ENCODE data around the gene ODC1. TPM values are rescaled to one million over a fixed set of nuclear protein-coding genes. Genes with fewer than 3 reads are reported as not detected.

ODC1 gene
- total and polyA plus RNA-seq, 10 donors, result 28.9 to 84.3 (median 63.4) TPM

DNA sequence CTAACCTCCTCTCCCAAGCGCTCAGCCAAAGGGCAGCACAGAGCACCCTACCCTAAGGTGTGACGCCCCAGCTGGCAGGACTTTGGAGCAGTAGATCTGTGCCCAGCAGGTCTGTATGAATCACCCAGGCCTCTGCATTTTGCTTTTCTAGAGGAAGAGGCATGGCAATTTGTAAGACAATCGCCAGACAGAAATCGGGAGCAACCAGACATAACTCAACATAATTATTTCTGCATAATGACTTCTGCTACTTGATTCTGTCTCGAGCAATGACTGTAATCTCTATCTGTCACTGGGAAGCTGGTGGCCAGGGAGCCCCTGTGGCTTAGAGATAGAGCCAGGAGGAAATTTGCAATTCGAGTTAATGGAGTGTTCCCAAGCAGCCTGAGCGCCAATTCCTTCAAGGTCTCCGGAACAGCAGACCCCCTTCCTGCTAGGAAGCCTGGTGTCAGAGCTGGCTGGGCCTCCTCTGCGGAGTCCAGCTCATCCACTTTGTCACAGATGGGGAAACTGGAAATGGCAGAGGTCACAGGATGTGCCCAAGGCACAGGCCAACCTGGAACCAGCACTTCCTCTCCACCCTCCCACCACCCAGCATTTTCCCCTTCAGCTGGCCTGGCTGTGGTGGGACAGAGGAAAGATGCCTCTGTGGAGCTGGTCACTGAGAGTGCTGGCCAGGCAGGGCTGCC is 55.0 kb downstream of the ODC1 start:
- TF ChIP-seq POLR2AphosphoS5 (IDR thresholded peaks at IDR 0.05), result peak in 2 of 3 donors; percentile 21 to 39
- TF ChIP-seq, protein P1, sequence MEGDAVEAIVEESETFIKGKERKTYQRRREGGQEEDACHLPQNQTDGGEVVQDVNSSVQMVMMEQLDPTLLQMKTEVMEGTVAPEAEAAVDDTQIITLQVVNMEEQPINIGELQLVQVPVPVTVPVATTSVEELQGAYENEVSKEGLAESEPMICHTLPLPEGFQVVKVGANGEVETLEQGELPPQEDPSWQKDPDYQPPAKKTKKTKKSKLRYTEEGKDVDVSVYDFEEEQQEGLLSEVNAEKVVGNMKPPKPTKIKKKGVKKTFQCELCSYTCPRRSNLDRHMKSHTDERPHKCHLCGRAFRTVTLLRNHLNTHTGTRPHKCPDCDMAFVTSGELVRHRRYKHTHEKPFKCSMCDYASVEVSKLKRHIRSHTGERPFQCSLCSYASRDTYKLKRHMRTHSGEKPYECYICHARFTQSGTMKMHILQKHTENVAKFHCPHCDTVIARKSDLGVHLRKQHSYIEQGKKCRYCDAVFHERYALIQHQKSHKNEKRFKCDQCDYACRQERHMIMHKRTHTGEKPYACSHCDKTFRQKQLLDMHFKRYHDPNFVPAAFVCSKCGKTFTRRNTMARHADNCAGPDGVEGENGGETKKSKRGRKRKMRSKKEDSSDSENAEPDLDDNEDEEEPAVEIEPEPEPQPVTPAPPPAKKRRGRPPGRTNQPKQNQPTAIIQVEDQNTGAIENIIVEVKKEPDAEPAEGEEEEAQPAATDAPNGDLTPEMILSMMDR (IDR thresholded peaks at IDR 0.05 in 8 of 11, conservative IDR thresholded peaks at IDR 0.05 in 3 of 11), result no peak
- Histone ChIP-seq H3K27ac (peak overlapping the region in 5 of 8 donors; percentile 1 to 34 (median 31)), H3K27me3 (replicated peaks in 1 of 7) (no peaks in the 10 kb centered on the region), H3K9me3 (no peaks in the 10 kb centered on the region), H3K36me3 (peaks cover 0 to 17% (median 0%) of the 10 kb centered on the region in 6 donors), H3K4me1 (peaks cover 13 to 91% (median 53%) of the 10 kb centered on the region in 6 donors), H3K4me3 (no peak overlapping the region)
- no peak for DNase-seq
- intact Hi-C loops (cut with DNase I; ENCODE audit: low total_unique reads), result no loop called here
- 42 to 55% (median 53%) methylated on average over 8 to 9 of the region's 9 CpGs for WGBS, 5 donors

DNA sequence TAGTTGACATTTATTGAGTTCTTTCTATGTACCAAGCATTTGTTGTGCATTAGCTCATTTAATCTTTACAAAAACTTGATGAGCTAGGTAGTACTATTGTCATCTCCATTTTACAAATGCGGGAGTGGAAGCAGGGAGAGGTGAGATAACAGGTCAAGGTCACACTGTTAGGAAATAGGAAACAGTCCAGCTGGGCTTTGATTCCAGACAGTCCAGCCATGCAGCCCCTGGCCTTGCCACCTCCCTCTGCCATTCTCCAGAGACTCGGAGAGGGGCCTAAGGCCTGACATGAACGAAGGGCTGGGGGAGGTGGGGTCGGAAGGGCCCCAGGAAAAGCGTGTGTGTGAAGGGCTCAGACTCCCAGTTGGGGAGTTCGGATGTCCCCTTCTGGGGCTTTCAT is 55.6 kb downstream of the ODC1 start:
- Histone ChIP-seq H3K4me1 (peaks cover 13 to 91% (median 52%) of the 10 kb centered on the region in 6 donors), H3K4me3 (no peak overlapping the region), H3K36me3 (peaks cover 0 to 12% (median 0%) of the 10 kb centered on the region in 6 donors), H3K27me3 (replicated peaks in 1 of 7) (no peaks in the 10 kb centered on the region), H3K27ac (peak overlapping the region in 3 of 8 donors; percentile 21 to 34 (median 31)), H3K9me3 (no peaks in the 10 kb centered on the region)
- no peak for TF ChIP-seq POLR2AphosphoS5 (IDR thresholded peaks at IDR 0.05)
- TF ChIP-seq, protein P1 (IDR thresholded peaks at IDR 0.05 in 8 of 11, conservative IDR thresholded peaks at IDR 0.05 in 3 of 11), result no peak
- no peak for TF ChIP-seq POLR2A (IDR thresholded peaks at IDR 0.05)
- intact Hi-C loops (cut with DNase I; ENCODE audit: low total_unique reads), result no loop called here
- 57 to 76% (median 74%) methylated on average over 4 to 6 of the region's 6 CpGs for WGBS, 5 donors
- no peak for DNase-seq

- 84 to 98% (median 95%) methylated on average over 5 of the region's 5 CpGs for WGBS, 5 donors
- Histone ChIP-seq H3K36me3 (peaks cover 0 to 7% (median 0%) of the 10 kb centered on the region in 6 donors), H3K4me1 (peaks cover 13 to 91% (median 52%) of the 10 kb centered on the region in 6 donors), H3K27ac (no peak overlapping the region), H3K4me3 (no peak overlapping the region), H3K9me3 (no peaks in the 10 kb centered on the region), H3K27me3 (replicated peaks in 1 of 7) (no peaks in the 10 kb centered on the region)
- DNase-seq, result no peak
- intact Hi-C loops (cut with DNase I; ENCODE audit: low total_unique reads), result no loop called here
- TF ChIP-seq POLR2A (IDR thresholded peaks at IDR 0.05) (no peak), POLR2AphosphoS5 (IDR thresholded peaks at IDR 0.05) (no peak)
- TF ChIP-seq, protein P1 (IDR thresholded peaks at IDR 0.05 in 8 of 11, conservative IDR thresholded peaks at IDR 0.05 in 3 of 11), result no peak
Measured at GRCh38 chr2:10392100-10392499, 56.0 kb downstream of the ODC1 start.

GRCh38 chr2:10390369-10390801 is 57.7 kb downstream of the ODC1 start:
- H3K27me3 ChIP-seq (replicated peaks in 1 of 7), result peaks cover 0 to under 1% (median 0%) of the 10 kb centered on the region in 7 donors
- TF ChIP-seq, protein P1 (IDR thresholded peaks at IDR 0.05 in 8 of 11, conservative IDR thresholded peaks at IDR 0.05 in 3 of 11), result no peak
- no peak for TF ChIP-seq POLR2AphosphoS5 (IDR thresholded peaks at IDR 0.05)
- no peak for TF ChIP-seq POLR2A (IDR thresholded peaks at IDR 0.05)
- intact Hi-C loops (cut with DNase I; ENCODE audit: low total_unique reads), result no loop called here
- peak overlapping the region in 2 of 8 donors; percentile 17 to 21 for H3K27ac ChIP-seq
- no peak for DNase-seq
- 46 to 66% (median 54%) methylated on average over 6 of the region's 6 CpGs for WGBS, 5 donors
- H3K4me3 ChIP-seq, result no peak overlapping the region
- H3K36me3 ChIP-seq, result no peaks in the 10 kb centered on the region
- peaks cover 13 to 91% (median 55%) of the 10 kb centered on the region in 6 donors for H3K4me1 ChIP-seq
- no peaks in the 10 kb centered on the region for H3K9me3 ChIP-seq

All from spleen (tissue), 11 donors.